ENCODE results near the gene COMMD1.
"Not testable (repeated sequence)": the region's sequence is repeated elsewhere in the genome, so short reads cannot be mapped to it uniquely, and the experiment has no call there.

The COMMD1 gene

DNA sequence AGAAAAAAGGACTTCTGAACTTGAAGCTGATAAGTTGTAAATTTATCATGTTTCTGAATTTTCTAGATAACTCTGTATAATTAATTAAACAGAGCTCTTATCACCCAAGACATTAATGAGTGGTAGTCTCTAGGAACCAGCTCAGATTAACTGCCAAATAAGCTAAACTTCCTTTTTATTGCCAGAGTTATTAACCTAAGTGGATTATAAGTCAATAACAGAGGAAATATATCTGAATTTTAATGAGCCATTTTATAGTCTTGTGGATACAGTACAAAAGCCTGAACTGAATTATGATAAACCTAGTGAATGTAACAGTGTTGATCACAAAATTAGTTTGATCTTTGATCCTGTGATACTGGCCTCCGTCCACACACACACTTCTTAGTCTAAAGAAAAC is 111.5 kb downstream of the COMMD1 start:
- ATAC-seq (no peak), DNase-seq (no peak)
- no peak overlapping the region for H3K27ac Mint-ChIP-seq
- no peak overlapping the region for H3K4me3 Mint-ChIP-seq
- H3K4me1 Mint-ChIP-seq = no peaks in the 10 kb centered on the region
- H3K27me3 Mint-ChIP-seq = no peaks in the 10 kb centered on the region
- no peaks in the 10 kb centered on the region for H3K9me3 Mint-ChIP-seq

DNA sequence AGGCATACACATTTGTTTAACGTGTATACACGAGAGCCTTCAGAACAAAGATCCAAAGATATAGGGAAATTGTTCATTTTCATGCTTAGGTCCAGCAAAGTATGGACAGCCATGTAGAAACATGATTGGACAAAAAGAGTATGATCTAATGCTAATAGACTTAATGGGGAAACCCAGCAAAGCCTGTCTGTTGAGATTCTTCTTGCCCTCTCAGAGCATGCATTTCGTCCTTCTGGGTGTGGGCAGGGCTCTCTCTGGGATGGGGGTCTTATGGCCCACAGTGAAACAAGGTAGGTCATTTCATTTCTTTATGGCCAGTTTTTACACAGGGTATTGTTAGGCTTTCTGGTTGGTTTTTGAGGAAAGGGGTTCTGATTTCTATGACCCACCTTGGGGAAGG is 124.4 kb downstream of the COMMD1 start:
- H3K4me1 Mint-ChIP-seq = peaks cover 8% of the 10 kb centered on the region
- no peak overlapping the region for H3K4me3 Mint-ChIP-seq
- no peaks in the 10 kb centered on the region for H3K27me3 Mint-ChIP-seq
- no peaks in the 10 kb centered on the region for H3K9me3 Mint-ChIP-seq
- ATAC-seq (no peak), DNase-seq (no peak)
- no peak overlapping the region for H3K27ac Mint-ChIP-seq

DNA sequence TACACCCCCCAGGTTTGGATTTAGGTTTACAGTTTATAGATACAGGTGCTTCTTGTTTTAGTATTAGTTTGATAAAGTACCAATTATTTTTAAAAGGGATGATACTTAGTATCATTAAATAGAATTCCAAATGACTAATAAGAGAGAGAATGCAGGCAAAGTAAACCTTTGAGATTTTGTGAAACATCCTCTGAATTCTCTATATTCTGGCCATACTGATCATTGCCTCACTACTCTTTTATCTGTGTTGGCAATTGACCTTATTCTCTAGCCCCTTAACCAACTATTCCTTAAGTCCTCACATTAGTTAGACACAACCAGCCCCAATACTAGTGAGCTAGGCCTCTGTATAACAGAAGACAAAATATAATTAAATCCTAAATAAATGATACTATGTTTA is 125.4 kb downstream of the COMMD1 start:
- ATAC-seq (no peak), DNase-seq (no peak)
- H3K27ac Mint-ChIP-seq = peak overlapping the region in 1 of 2 donors; percentile 47
- no peaks in the 10 kb centered on the region for H3K9me3 Mint-ChIP-seq
- H3K4me3 Mint-ChIP-seq = no peak overlapping the region
- peaks cover 8% of the 10 kb centered on the region for H3K4me1 Mint-ChIP-seq
- H3K27me3 Mint-ChIP-seq = no peaks in the 10 kb centered on the region

DNA sequence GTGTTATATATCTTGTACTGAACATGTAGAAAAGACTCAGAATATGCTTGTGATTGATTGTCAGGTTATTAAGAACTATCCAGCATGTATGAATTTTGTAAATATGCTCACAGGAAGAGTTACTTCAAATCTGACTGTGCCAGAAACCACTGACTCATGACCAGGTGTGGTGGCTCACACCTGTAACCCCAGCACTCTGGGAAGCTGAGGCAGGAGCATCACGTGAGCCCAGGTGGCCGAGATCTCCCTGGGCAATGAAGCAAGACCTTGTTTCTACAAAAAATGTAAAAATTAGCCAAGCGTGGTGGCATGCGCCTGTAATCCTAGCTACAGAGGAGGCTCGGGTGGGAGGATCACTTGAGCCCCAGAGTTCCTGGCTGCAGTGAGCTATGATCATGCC is 126.6 kb downstream of the COMMD1 start:
- Mint-ChIP-seq H3K4me3 (no peak overlapping the region), H3K27me3 (no peaks in the 10 kb centered on the region), H3K9me3 (no peaks in the 10 kb centered on the region), H3K27ac (no peak overlapping the region), H3K4me1 (peaks cover 8% of the 10 kb centered on the region)
- ATAC-seq (no peak), DNase-seq (no peak)

DNA sequence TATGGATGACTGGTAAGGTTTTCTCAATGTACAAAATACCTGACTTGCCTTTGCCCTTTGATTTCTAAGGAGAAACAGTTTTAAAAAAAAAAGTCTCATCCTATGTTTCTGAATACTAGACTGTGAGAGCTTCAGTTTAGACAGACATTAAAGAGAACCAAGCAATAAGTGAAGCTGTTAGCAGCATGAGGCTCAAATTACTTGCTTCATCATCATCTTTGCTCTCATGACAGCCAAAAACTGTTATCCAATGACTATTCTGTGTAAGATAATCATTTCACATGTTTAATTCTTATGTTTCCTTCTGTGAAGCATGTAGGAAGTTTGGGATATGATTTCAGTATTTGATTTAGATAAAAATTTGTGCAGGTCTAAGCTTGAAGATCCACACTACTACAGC is 129.2 kb downstream of the COMMD1 start:
- Mint-ChIP-seq H3K27me3 (no peaks in the 10 kb centered on the region), H3K9me3 (no peaks in the 10 kb centered on the region), H3K4me1 (peaks cover 20% of the 10 kb centered on the region), H3K4me3 (no peak overlapping the region), H3K27ac (no peak overlapping the region)
- DNase-seq (no peak), ATAC-seq (no peak)

DNA sequence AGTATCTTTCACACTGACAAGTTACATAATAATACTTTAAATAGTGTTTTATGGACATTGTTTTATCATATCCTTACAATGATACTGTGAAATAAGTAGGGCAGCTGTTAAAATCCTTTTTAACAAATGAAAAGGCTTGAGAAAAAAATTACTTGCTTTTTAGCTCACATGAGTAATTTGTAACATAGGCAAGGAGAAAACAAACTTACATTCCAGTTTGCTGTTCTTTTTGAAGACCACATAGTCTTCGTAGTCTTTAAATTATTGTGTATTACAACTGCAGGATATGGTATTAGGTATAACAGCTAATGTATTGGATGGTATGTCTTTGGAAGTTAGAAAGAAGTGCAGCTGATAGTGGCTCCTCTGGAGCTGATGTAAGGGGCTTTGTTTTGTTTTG is 130.8 kb downstream of the COMMD1 start:
- ATAC-seq (no peak), DNase-seq (no peak)
- no peaks in the 10 kb centered on the region for H3K27me3 Mint-ChIP-seq
- peaks cover 33% of the 10 kb centered on the region for H3K4me1 Mint-ChIP-seq
- no peaks in the 10 kb centered on the region for H3K9me3 Mint-ChIP-seq
- no peak overlapping the region for H3K4me3 Mint-ChIP-seq
- H3K27ac Mint-ChIP-seq = no peak overlapping the region

DNA sequence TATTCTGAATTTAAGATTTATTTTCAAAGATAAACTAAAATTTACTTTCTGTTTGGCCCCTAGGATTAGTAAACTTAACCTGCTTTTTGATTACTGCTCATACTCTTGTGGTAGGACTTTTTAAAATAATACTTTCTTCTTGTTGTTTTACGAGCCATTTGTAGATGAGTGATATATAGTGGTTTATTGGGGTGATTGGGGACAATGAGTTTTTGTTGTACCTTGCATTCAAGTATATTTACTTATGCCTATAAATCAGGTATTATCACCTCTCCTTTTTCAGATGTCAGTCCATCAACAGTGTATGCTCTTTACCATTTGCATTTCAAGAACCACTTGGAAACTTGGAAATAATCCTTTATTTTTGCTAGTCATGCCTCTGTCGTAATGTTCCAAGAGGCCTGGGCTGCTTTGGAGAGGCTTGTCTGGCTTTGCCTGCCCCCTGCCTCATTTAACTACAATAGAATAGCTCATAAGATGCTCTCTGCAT is 131.3 kb downstream of the COMMD1 start:
- DNase-seq = no peak
- no peak overlapping the region for H3K27ac Mint-ChIP-seq
- no peak overlapping the region for H3K4me3 Mint-ChIP-seq
- ATAC-seq = no peak
- H3K9me3 Mint-ChIP-seq = no peaks in the 10 kb centered on the region
- H3K27me3 Mint-ChIP-seq = no peaks in the 10 kb centered on the region
- H3K4me1 Mint-ChIP-seq = peaks cover 33% of the 10 kb centered on the region

DNA sequence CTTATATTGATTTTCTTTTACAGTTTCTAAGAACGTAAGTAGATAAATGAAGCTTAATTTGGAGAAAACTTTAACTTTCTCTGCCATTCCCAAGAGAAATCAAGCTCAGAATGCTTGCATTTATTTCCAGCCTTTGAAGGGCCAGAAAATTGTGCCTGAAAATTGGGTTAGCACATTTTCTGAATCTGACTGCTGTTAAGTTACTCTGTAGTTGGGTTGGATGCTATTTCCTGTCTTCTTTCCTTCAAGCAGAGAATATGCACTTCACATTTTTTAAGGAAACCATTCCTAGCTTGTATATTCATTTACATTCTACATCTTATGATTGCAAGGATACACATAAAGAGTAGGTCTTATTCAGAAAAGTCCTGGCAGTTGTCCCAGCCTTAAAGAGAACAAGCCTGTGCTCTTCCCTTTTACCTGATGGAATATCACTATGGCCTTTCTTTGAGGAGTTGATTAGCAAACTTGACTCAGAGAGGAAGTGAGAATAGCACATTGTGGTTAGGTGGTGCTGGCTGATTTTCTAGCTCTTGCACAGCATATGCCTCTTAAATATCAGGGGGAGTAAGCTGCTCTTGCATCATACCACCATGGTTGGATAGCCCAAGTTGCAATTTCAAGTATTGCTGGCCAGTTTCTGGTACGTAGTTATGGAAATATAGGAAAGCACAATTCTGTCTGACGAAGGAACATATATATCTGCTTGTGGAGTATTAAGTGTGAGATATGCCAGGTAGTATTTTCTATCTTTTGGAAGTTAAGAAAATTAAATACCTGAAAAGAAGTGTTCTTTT is 133.7 kb downstream of the COMMD1 start:
- no peaks in the 10 kb centered on the region for H3K27me3 Mint-ChIP-seq
- peak; percentile 99 for ATAC-seq
- H3K4me1 Mint-ChIP-seq = peaks cover 31% of the 10 kb centered on the region
- H3K9me3 Mint-ChIP-seq = no peaks in the 10 kb centered on the region
- H3K27ac Mint-ChIP-seq = peak overlapping the region; percentile 98 to 99
- peak; percentile 48 to 73 for DNase-seq
- H3K4me3 Mint-ChIP-seq = peak overlapping the region; percentile 57 to 65

DNA sequence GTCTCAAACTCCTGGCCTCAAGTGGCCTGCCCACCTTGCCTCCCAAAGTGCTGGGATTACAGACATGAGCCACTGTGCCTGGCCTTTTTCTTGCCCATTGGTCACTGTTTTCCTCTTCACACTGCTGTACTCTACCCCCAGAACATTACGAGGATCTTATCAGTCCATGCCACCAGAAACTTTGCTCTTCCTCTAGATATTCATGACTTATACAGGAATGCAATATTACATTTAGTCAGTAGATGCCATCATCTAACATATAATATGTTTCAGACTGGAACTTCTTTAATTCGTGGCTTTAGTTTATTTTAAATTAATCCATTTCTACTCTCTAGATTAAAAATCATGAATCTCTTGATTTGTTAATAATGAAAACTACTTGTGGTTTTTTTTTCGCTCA is 135.5 kb downstream of the COMMD1 start:
- ATAC-seq = no peak
- no peak for DNase-seq
- peak overlapping the region in 1 of 2 donors; percentile 0 for H3K4me3 Mint-ChIP-seq
- H3K9me3 Mint-ChIP-seq = peaks cover 5 to 6% of the 10 kb centered on the region in 2 donors
- H3K4me1 Mint-ChIP-seq = peaks cover 31% of the 10 kb centered on the region
- H3K27ac Mint-ChIP-seq = peak overlapping the region in 1 of 2 donors; percentile 87
- H3K27me3 Mint-ChIP-seq = no peaks in the 10 kb centered on the region

DNA sequence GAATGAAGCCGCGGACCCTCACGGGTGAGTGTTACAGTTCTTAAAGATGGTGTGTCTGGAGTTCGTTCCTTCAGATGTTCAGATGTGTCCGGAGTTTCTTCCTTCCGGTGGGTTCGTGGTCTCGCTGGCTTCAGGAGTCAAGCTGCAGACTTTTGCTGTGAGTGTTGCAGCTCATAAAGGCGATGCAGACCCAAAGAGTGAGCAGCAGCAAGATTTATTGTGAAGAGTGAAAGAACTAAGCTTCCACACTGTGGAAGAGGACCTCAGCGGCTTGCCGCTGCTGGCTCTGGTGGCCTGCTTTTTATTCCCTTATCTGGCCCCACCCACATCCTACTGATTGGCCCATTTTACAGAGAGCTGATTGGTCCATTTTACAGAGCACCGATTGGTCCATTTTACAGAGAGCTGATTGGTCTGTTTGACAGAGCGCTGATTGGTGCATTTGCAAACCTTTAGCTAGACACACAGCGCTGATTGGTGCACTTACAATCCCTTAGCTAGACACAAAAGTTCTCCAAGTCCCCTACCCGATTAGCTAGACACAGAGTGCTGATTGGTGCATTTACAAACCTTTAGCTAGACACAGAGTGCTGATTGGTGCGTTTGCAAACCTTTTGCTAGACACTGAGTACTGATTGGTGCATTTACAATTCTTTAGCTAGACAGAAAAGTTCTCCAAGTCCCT is 136.4 kb downstream of the COMMD1 start:
- peak overlapping the region in 1 of 2 donors; percentile 59 for H3K27ac Mint-ChIP-seq
- peaks cover 31% of the 10 kb centered on the region for H3K4me1 Mint-ChIP-seq
- H3K27me3 Mint-ChIP-seq, H3K9me3 Mint-ChIP-seq, ATAC-seq, DNase-seq: not testable (repeated sequence)
- peak overlapping the region; percentile 22 to 38 for H3K4me3 Mint-ChIP-seq

DNA sequence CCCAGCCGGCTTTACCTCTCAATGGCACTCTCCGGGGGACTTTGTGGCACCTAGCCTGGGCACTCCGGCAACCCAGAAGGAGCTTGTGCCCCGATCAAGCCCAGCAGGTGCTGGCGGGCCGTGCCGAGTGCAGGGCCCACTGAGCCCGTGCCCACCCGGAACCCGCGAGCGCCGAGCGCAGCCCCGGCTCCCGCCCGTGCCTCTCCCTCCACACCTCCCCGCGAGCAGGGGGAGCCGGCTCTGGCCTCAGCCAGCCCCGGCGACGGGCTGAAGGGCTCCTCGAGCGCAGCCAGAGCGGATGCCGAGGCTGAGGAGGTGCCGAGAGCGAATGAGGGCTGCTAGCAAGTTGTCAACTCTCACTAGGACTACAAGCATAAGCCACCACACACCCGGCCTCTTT is 136.9 kb downstream of the COMMD1 start:
- Mint-ChIP-seq H3K4me1 (peaks cover 31% of the 10 kb centered on the region), H3K9me3 (peaks cover 5 to 6% of the 10 kb centered on the region in 2 donors), H3K4me3 (no peak overlapping the region), H3K27me3 (no peaks in the 10 kb centered on the region), H3K27ac (no peak overlapping the region)
- ATAC-seq (no peak), DNase-seq (no peak)

DNA sequence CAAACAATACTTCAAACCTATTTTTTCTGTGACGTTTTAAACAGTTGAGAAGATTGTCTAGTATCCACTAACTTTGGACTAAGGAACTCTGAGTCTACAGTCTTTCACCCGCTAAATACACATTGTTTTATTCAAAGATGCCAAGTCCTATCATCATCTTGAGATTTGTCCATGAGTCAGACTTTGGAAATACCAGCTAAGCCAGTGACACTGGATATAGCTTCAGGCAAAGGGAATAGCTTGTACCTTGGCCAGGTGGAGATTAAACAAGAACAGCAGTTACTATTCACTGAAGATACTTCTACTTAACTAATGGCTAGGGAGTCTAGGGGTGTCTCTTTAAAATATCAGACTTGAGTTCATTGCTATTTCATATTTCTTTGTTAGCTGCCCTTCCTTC is 137.5 kb downstream of the COMMD1 start:
- Mint-ChIP-seq H3K27me3 (no peaks in the 10 kb centered on the region), H3K4me3 (no peak overlapping the region), H3K4me1 (peaks cover 31% of the 10 kb centered on the region), H3K27ac (no peak overlapping the region), H3K9me3 (peaks cover 5 to 6% of the 10 kb centered on the region in 2 donors)
- ATAC-seq (no peak), DNase-seq (no peak)

DNA sequence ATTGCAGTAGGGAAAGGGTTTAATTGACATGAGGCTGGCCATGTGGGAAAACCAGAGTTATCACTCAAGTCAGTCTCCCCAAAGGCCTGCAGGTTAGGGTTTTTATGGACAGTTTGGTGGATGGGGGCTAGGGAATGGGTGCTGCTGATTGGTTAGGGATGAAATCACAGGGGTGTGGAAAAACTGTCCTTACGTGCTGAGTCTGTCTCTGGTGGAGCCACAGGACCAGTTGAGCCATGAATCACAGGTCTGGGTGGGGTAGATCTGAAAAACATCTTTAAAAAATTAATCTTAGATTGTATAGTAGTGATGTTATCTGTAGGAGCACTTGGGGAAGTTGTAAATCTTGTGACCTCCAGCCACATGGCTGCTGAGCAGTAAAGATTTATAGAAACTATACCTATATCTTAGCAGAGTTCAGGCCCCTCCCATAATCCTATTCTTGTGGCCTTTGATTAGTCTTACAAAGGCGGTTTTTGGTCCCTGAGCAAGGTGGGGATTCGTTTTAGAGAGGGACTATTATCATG is 139.6 kb downstream of the COMMD1 start:
- Mint-ChIP-seq H3K4me1 (peaks cover 14% of the 10 kb centered on the region), H3K27me3 (no peaks in the 10 kb centered on the region), H3K9me3 (peaks cover 5 to 6% of the 10 kb centered on the region in 2 donors), H3K27ac (no peak overlapping the region), H3K4me3 (no peak overlapping the region)
- ATAC-seq (no peak), DNase-seq (no peak)

DNA sequence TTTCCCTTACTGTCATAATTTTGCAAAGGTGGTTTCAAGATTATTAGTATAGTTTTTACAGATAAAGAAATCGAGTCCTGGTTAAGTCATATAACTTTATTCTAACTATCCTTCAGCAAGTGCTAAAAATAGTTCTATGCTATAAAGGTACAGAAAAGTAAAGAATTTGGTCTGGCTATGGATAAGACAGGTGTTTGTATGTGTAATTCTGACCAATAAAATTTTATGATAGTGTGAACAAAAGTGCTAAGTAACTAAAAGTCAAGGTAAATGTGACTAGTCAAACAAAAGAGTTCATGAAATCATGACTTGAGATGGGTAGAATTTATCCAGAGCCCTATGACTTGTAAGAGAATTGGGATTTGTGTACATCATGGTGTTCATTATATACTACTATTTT is 140.7 kb downstream of the COMMD1 start:
- H3K4me1 Mint-ChIP-seq = peaks cover 7% of the 10 kb centered on the region
- no peak overlapping the region for H3K4me3 Mint-ChIP-seq
- ATAC-seq (no peak), DNase-seq (no peak)
- H3K27ac Mint-ChIP-seq = no peak overlapping the region
- H3K9me3 Mint-ChIP-seq = peaks cover 5 to 6% of the 10 kb centered on the region in 2 donors
- H3K27me3 Mint-ChIP-seq = no peaks in the 10 kb centered on the region

DNA sequence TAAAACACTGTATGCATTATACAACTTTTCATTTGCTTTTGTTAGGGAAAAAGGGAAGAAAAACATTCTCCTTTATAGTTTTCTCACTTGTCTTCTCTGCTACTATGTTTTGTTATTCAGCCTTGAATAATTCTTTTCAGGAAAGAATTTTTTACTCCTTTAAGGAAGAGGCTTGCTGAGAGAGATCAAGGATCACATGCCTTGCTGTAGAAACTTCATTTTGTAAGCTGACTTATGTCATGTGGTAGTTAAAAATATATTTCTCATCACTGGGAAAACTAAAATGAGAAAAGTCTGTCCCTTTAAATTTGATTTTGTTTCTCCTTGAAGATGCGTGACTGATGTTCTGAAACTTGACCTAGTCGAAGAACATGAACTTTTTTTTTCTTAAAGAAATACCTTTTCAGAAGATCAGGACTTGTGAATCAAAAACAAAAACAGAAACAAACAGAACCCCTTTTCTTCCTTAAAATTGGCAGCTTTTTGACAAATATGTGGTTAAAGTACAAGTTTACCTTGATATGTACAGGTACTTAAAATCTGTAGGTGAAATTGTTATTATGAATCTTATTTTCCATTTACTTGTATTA is 145.1 kb downstream of the COMMD1 start:
- ATAC-seq (no peak), DNase-seq (no peak)
- H3K27me3 Mint-ChIP-seq = no peaks in the 10 kb centered on the region
- peaks cover 13% of the 10 kb centered on the region for H3K4me1 Mint-ChIP-seq
- no peaks in the 10 kb centered on the region for H3K9me3 Mint-ChIP-seq
- H3K27ac Mint-ChIP-seq = no peak overlapping the region
- H3K4me3 Mint-ChIP-seq = no peak overlapping the region
